ENCODE measurements around the gene COL8A2.

The COL8A2 gene

DNA sequence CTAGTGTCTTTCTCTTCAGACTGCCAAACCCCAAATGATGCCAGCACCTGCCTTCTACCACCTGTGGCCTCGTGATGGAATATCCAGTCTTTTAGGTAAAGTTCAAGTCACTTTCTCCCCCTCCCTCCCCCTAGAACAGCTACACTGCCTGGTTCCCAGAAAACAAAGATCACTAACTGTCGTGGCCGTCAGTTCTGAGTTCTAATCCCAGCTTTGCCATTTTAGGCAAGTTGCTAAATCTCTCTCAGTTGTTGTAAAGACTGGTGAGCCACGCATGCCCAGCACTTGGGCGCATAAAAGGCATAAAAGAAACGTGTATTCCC, 24.9 kb upstream of the COL8A2 start:
- no peaks in the 10 kb centered on the region for H3K27me3 ChIP-seq (ENCODE audit: insufficient read depth, low read length, poor library complexity, severe bottlenecking)
- no peak for TF ChIP-seq EZH2phosphoT487 (IDR thresholded peaks at IDR 0.05; ENCODE audit: borderline replicate concordance)
- TF ChIP-seq, protein P1, sequence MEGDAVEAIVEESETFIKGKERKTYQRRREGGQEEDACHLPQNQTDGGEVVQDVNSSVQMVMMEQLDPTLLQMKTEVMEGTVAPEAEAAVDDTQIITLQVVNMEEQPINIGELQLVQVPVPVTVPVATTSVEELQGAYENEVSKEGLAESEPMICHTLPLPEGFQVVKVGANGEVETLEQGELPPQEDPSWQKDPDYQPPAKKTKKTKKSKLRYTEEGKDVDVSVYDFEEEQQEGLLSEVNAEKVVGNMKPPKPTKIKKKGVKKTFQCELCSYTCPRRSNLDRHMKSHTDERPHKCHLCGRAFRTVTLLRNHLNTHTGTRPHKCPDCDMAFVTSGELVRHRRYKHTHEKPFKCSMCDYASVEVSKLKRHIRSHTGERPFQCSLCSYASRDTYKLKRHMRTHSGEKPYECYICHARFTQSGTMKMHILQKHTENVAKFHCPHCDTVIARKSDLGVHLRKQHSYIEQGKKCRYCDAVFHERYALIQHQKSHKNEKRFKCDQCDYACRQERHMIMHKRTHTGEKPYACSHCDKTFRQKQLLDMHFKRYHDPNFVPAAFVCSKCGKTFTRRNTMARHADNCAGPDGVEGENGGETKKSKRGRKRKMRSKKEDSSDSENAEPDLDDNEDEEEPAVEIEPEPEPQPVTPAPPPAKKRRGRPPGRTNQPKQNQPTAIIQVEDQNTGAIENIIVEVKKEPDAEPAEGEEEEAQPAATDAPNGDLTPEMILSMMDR (conservative IDR thresholded peaks at IDR 0.05; ENCODE audit: low read length): no peak
- H3K9ac ChIP-seq (ENCODE audit: low read depth, low read length, poor library complexity, severe bottlenecking): peak overlapping the region; percentile 44
- H2AFZ ChIP-seq (ENCODE audit: low read length): 0 out of 2 replicates have a peak overlapping the region, but pooled peaks have one; percentile 61
- peaks cover 19% of the 10 kb centered on the region for H3K79me2 ChIP-seq (ENCODE audit: insufficient read depth, low read length)
- H3F3A ChIP-seq (ENCODE audit: low read depth): peaks cover 4% of the 10 kb centered on the region; the same call in 1 of the 2 replicates
- peaks cover 38% of the 10 kb centered on the region for H3K4me1 ChIP-seq (ENCODE audit: insufficient read depth, low read length, poor library complexity, severe bottlenecking)
- H4K20me1 ChIP-seq (ENCODE audit: insufficient read depth, low read length, poor library complexity, severe bottlenecking): no peaks in the 10 kb centered on the region
- peak overlapping the region; percentile 64 for H3K4me3 ChIP-seq (ENCODE audit: low read length, poor library complexity, severe bottlenecking)
- no peaks in the 10 kb centered on the region for H3K9me3 ChIP-seq (ENCODE audit: insufficient read depth, low read depth, low read length)
- peak overlapping the region; percentile 74 for H3K4me2 ChIP-seq (ENCODE audit: low read depth, low read length, poor library complexity, severe bottlenecking)
- H3K36me3 ChIP-seq (ENCODE audit: insufficient read depth, low read length): no peaks in the 10 kb centered on the region
- no peaks in the 10 kb centered on the region for H3K9me2 ChIP-seq (replicated peaks; ENCODE audit: low read depth, low read length)

DNA sequence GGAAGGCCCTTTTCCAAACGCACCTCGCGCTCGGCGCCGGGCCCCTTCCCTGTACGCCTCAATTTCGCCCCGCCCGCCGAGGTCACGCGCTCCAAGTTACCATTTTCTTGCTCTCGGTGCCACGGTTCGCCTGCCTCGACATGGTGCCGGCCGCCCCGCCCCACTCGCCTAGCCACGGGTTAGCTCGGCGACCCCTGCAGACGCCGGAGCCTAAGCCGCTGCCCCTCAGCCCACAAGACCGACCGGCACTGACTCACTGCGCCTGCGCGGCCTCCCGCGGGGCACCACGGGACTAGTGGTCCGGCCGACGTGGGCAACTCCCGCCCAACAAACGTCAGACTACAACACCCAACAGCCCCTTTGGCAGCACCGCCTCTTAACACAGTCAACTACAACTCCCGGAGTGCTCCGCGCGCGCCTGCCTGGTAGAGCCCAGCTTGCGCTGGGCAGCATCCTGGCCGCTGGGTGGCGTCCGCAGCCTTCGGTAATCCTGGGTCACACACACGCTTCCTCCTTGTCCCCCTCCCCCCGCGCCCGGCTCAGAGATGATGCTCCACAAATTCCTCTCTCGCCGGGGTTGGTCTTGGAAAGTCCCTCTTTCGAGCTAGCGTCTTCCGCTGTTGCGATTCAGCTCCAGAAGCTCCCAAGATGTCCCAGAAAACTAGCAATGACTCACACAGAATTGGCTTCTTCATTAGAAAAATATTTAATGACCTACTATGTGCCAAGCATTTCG, 24.4 kb upstream of the COL8A2 start, which contains the start of gene TRAPPC3:
TRAPPC3 (minus strand) TSS at position 250 of the 736 bp plus-strand sequence; CDS start at position 142, 108 bp downstream.
- Histone ChIP-seq H4K20me1 (ENCODE audit: insufficient read depth, low read length, poor library complexity, severe bottlenecking) (no peaks in the 10 kb centered on the region), H3K27me3 (ENCODE audit: insufficient read depth, low read length, poor library complexity, severe bottlenecking) (no peaks in the 10 kb centered on the region), H3K36me3 (ENCODE audit: insufficient read depth, low read length) (no peaks in the 10 kb centered on the region), H3K9me2 (replicated peaks; ENCODE audit: low read depth, low read length) (no peaks in the 10 kb centered on the region), H3K9me3 (ENCODE audit: insufficient read depth, low read depth, low read length) (no peaks in the 10 kb centered on the region), H3K4me2 (ENCODE audit: low read depth, low read length, poor library complexity, severe bottlenecking) (peak within 1 kb of the TSS; percentile 74), H3K9ac (ENCODE audit: low read depth, low read length, poor library complexity, severe bottlenecking) (peak within 1 kb of the TSS; percentile 87), H3F3A (ENCODE audit: low read depth) (peaks cover 4% of the 10 kb centered on the region; the same call in 1 of the 2 replicates), H3K4me1 (ENCODE audit: insufficient read depth, low read length, poor library complexity, severe bottlenecking) (peaks cover 33% of the 10 kb centered on the region), H3K4me3 (ENCODE audit: low read length, poor library complexity, severe bottlenecking) (peak within 1 kb of the TSS; percentile 89), H3K79me2 (ENCODE audit: insufficient read depth, low read length) (peaks cover 17% of the 10 kb centered on the region), H2AFZ (ENCODE audit: low read length) (peak within 1 kb of the TSS; percentile 83)
- TF ChIP-seq, protein P1 (conservative IDR thresholded peaks at IDR 0.05; ENCODE audit: low read length): peak; percentile 91
- no peak for TF ChIP-seq EZH2phosphoT487 (IDR thresholded peaks at IDR 0.05; ENCODE audit: borderline replicate concordance)

DNA sequence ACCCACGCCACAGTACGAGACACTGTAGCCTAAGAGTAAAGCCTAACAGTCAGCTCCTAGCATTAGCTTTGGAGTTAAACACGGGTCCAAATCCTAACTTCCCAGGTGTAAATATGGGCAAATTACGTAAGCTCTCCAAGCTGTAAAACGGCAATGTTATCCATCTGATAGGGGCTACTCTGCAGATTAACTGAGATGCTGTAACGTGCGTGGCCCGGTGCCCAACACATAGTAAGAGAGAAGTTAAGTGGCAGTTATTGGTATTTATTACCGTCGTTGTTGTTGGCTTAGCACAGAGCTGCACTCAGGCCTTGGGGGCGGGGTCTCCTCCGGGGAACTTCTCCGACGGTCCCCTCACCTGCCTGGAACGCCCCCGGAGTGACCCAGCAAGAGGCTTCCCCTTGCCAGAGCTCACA, 23.8 kb upstream of the COL8A2 start:
- no peaks in the 10 kb centered on the region for H3K27me3 ChIP-seq (ENCODE audit: insufficient read depth, low read length, poor library complexity, severe bottlenecking)
- H4K20me1 ChIP-seq (ENCODE audit: insufficient read depth, low read length, poor library complexity, severe bottlenecking): no peaks in the 10 kb centered on the region
- peak overlapping the region; percentile 87 for H3K9ac ChIP-seq (ENCODE audit: low read depth, low read length, poor library complexity, severe bottlenecking)
- H3K4me1 ChIP-seq (ENCODE audit: insufficient read depth, low read length, poor library complexity, severe bottlenecking): peaks cover 33% of the 10 kb centered on the region
- H3K4me3 ChIP-seq (ENCODE audit: low read length, poor library complexity, severe bottlenecking): peak overlapping the region; percentile 89
- H3K9me2 ChIP-seq (replicated peaks; ENCODE audit: low read depth, low read length): no peaks in the 10 kb centered on the region
- peaks cover 17% of the 10 kb centered on the region for H3K79me2 ChIP-seq (ENCODE audit: insufficient read depth, low read length)
- H3K4me2 ChIP-seq (ENCODE audit: low read depth, low read length, poor library complexity, severe bottlenecking): peak overlapping the region; percentile 73
- no peaks in the 10 kb centered on the region for H3K36me3 ChIP-seq (ENCODE audit: insufficient read depth, low read length)
- no peaks in the 10 kb centered on the region for H3K9me3 ChIP-seq (ENCODE audit: insufficient read depth, low read depth, low read length)
- TF ChIP-seq, protein P1 (conservative IDR thresholded peaks at IDR 0.05; ENCODE audit: low read length): no peak
- no peak for TF ChIP-seq EZH2phosphoT487 (IDR thresholded peaks at IDR 0.05; ENCODE audit: borderline replicate concordance)
- H3F3A ChIP-seq (ENCODE audit: low read depth): peaks cover 4% of the 10 kb centered on the region; the same call in 1 of the 2 replicates
- peak overlapping the region; percentile 83 for H2AFZ ChIP-seq (ENCODE audit: low read length)
